Erythroblast (primary cell): ENCODE data around the gene NNMT.

ENCODE experiments used
- GATA1 ChIP-seq: IDR thresholded peaks from 2 replicates; pipeline ENCODE4 v1.6.1; 2011; ENCODE audit warnings: low read depth, mild to moderate bottlenecking, control low read depth, low read length, moderate library complexity
- POLR2A ChIP-seq: IDR thresholded peaks from 2 replicates; pipeline ENCODE4 v1.6.1; 2011; ENCODE audit warnings: mild to moderate bottlenecking, low read length

DNA sequence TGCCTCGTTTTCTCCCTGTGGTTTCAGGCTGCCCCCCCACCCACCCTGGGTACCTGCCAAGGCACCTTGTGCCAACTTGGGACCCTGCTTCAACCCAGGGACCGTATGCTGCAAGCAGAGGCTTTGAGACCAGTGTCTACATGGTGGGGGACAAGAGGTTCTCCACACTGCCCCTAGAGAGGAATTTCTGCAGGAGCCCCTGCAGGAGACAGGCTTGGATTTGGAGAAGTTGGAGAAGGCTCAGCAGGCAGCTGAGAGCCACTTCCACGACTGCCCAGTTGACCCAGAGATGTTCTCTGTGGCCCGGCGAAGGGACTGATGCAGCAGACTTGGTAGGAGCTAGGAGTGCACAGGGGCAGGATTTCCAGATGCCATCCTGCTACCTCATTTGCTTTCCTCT lies 20.1 kb upstream of the NNMT start:
- TF ChIP-seq POLR2A (no peak), GATA1 (no peak)
